D721Med (cell line): Measurements from ENCODE around the gene COMMD1.

Experiments used
- DNase-seq: peaks from one replicate; pipeline ENCODE4 v3.0.0; 2011; ENCODE audit warnings: low spot score; ENCODE audit not compliant: insufficient read length
- FAIRE-seq: peaks from 2 replicates; lab custom pipeline; 2011; peaks lifted over from hg19 to GRCh38; lab: Jason Lieb, UNC
- CTCF ChIP-seq: IDR thresholded peaks from 2 replicates; pipeline ENCODE4 v1.5.1; 2012; ENCODE audit warnings: mild to moderate bottlenecking, control low read depth; ENCODE audit not compliant: insufficient read depth; ENCODE audit errors: missing control alignments

Gene COMMD1

DNA sequence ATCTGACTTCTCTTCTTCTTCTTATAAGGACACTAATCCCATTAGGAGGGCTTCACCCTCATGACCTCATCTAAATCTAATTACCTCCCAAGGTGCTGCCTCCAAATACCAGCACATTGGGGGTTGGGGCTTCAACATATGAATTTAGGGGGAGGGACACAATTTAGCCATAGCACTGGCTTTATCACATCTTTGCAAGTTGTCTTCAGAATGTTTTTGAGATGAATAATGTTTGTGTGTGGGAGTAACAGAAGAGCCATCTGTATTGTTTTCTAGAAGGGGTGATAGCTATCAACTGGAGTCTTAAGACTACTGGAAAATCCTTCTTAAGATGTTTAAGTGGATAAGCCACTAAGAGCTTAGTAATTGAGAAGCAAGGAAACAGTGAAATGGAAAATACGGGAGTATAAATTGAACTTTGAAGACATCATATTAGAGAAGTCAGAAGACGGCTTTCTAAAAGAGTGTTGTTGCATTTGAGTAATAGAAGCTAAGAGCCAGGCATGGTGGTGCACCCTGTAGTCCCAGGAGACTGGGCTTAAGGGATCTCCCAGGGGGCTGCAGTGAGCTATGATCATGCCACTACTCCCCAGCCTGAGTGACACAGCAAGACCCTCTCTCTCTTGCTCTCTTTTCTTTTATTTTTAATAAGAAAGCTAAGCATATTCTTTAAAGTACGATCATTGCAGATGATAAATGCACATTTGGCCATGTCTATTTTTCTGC, 257.8 kb downstream of the COMMD1 start:
- FAIRE-seq = peak; percentile 68
- no peak for DNase-seq
- TF ChIP-seq CTCF = no peak

- no peak for TF ChIP-seq CTCF
- FAIRE-seq = no peak
- DNase-seq = no peak
Observed at GRCh38 chr2:62163834-62164233, 258.4 kb downstream of the COMMD1 start.

- TF ChIP-seq CTCF = no peak
- no peak for FAIRE-seq
Observed at GRCh38 chr2:62175728-62176127, 270.3 kb downstream of the COMMD1 start.

GRCh38 chr2:62176801-62177200, 271.3 kb downstream of the COMMD1 start:
- FAIRE-seq (no peak), DNase-seq (no peak)
- no peak for TF ChIP-seq CTCF

More at GRCh38 chr2:62175728-62176127, 270.3 kb downstream of the COMMD1 start:
- DNase-seq = no peak

- DNase-seq = no peak
Observed at GRCh38 chr2:62177392-62178049, 272.0 kb downstream of the COMMD1 start.

DNA sequence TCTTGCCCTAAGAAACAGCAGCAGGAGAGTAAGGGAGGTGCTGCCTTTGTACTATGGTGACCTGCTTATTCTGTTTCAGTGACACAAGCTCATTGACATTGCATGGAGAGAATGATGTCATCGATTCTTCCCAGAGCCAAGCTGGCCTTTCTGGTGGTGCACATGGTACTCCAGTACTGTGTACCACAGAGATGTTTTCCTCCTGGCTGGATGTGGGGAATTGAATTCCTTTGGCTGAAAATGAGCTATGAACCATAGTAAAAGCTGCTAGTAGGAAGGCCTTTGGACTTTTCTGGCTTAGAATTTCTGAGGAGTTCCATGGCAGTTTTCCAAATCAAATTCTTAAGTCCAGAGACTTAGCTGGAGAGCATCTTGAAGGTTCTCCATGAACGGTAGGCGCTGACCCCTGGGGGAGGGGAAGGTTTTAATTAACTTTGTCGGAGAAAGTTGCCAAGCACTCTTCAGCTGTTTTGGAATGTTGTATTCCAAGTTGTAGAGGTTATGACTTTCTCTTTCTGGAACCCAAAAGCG, 273.3 kb downstream of the COMMD1 start:
- no peak for TF ChIP-seq CTCF
- DNase-seq (no peak), FAIRE-seq (no peak)

More at GRCh38 chr2:62177392-62178049, 272.0 kb downstream of the COMMD1 start:
- no peak for TF ChIP-seq CTCF
- FAIRE-seq = no peak

DNA sequence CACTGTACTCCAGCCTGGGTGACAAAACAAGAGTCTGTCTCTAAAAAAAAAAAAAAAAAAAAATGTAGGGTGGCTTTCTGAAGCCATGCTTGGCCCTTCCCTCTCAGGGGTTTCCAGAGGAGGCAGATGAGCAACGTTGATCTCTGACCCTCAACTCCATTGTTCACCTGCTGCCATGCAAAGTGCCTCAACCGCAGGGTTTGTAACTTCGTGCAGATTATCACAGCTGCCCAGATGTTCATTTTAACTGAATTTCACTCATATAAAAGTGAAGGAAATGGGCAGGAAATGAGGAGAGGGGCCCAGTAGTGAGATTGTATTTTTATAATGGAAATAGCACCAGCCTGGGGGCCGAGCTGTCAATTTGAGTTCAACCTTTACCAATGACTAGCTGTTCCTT, 275.5 kb downstream of the COMMD1 start:
- FAIRE-seq (no peak), DNase-seq (no peak)
- TF ChIP-seq CTCF = no peak
